HepG2 (cell line): ENCODE data around the gene NTM. TPM values are rescaled to one million over a fixed set of nuclear protein-coding genes. Genes with fewer than 3 reads are reported as not detected.

Experiments
- ATAC-seq: fragments of 200-7000 bp; cut with Tn5 transposase; 3 replicates; pipeline ENCODE4 v1.9.1; 2020; ENCODE audit warnings: mild to moderate bottlenecking, moderate library complexity
- BruUV-seq: library from RNA; stranded (reverse); fragments of 400-500 nt; replicated peaks from 2 replicates; lab custom pipeline; 2021; lab: Mats Ljungman, UMichigan
- CTCF ChIA-PET: fragments of 300-600 bp; formaldehyde crosslinking; extraction: SDS; loops from one replicate; lab custom pipeline; 2021; ENCODE audit warnings: low total read pairs, inconsistent platforms, low intra/inter-chr PET ratio; lab: Yijun Ruan, JAX
- POLR2A ChIA-PET: fragments of 350-600 bp; sonication (Branson Sonifier 250); formaldehyde crosslinking; loops from one replicate; lab custom pipeline; 2020; ENCODE audit warnings: antibody characterized with exemption, inconsistent platforms; lab: Yijun Ruan, JAX
- DNase-seq: peaks from one replicate; pipeline ENCODE4 v3.0.0-alpha.2; 2015; ENCODE audit warnings: low spot score
- FAIRE-seq: peaks from 3 replicates; lab custom pipeline; 2011; peaks lifted over from hg19 to GRCh38; lab: Jason Lieb, UNC
- H2AFZ ChIP-seq: one replicate; pipeline ENCODE4 v1.6.1; 2011; ENCODE audit warnings: low read length, inconsistent platforms
- H3K27ac ChIP-seq: fragments of 300-600 bp; 3 replicates; pipeline ENCODE4 v1.8.0; 2011; ENCODE audit warnings: mixed run types, mild to moderate bottlenecking, mixed read lengths, low read length, inconsistent platforms; ENCODE audit not compliant: insufficient read depth; ENCODE audit errors: extremely low read length
- H3K27me3 ChIP-seq, 2 experiments: fragments of 200-600 bp in 1 of 2; 2 replicates in 1 of 2; 3 replicates in 1 of 2; pipeline versions ENCODE4 v1.6.0 to v1.8.0; 2011; ENCODE audit warnings: low read length in 2 of 2, mild to moderate bottlenecking in 2 of 2, moderate library complexity in 2 of 2, inconsistent platforms in 1 of 2; ENCODE audit not compliant: insufficient read depth in 2 of 2, control insufficient read depth in 1 of 2
- H3K36me3 ChIP-seq, 2 experiments: fragments of 200-600 bp in 1 of 2; replicated peaks in 1 of 2; 2 replicates in 1 of 2; 3 replicates in 1 of 2; pipeline versions ENCODE4 v1.5.1 to v1.8.0; 2011; ENCODE audit warnings: low read length in 2 of 2, inconsistent platforms in 1 of 2; ENCODE audit not compliant: insufficient read depth in 2 of 2, control insufficient read depth in 1 of 2
- H3K4me1 ChIP-seq: 2 replicates; pipeline ENCODE4 v1.5.1; 2012; ENCODE audit warnings: low read length, inconsistent platforms; ENCODE audit not compliant: insufficient read depth
- H3K4me2 ChIP-seq: 2 replicates; pipeline ENCODE4 v1.6.0; 2011; ENCODE audit warnings: low read depth, low read length, inconsistent platforms
- H3K4me3 ChIP-seq, 3 experiments: fragments of 200-600 bp in 1 of 3; sonication (generic), shearing (Covaris generic) in 1 of 3; replicated peaks in 1 of 3; 2 replicates each; pipeline ENCODE4 v1.5.1; 2011 to 2016; ENCODE audit warnings: low read length in 3 of 3, inconsistent platforms in 2 of 3, low read depth in 2 of 3, mild to moderate bottlenecking in 2 of 3, control low read depth in 1 of 3, mixed read lengths in 1 of 3; ENCODE audit not compliant: insufficient read depth in 1 of 3
- H3K79me2 ChIP-seq: one replicate; pipeline ENCODE4 v1.6.1; 2011; ENCODE audit warnings: low read length, inconsistent platforms; ENCODE audit not compliant: insufficient read depth
- H3K9ac ChIP-seq: 2 replicates; pipeline ENCODE4 v1.6.0; 2011; ENCODE audit warnings: mild to moderate bottlenecking, low read depth, low read length, inconsistent platforms; ENCODE audit not compliant: insufficient read depth
- H3K9me3 ChIP-seq: 2 replicates; pipeline ENCODE4 v1.5.1; 2012; ENCODE audit warnings: mild to moderate bottlenecking, low read length
- H4K20me1 ChIP-seq: 2 replicates; pipeline ENCODE4 v1.6.0; 2011; ENCODE audit warnings: inconsistent platforms, mild to moderate bottlenecking, low read length, moderate library complexity; ENCODE audit not compliant: insufficient read depth
- HHEX ChIP-seq: IDR thresholded peaks from 2 replicates; pipeline ENCODE4 v1.6.1; 2016; ENCODE audit warnings: control low read depth
- NR2F1 ChIP-seq, 2 experiments: fragments of 450-650 bp in 1 of 2; formaldehyde crosslinking in 1 of 2; IDR thresholded peaks; 2 replicates each; pipeline versions ENCODE4 v1.5.0 to v1.6.1; 2016 to 2020; ENCODE audit warnings: mild to moderate bottlenecking in 1 of 2, missing compliant biosample characterization in 1 of 2, missing genetic modification reagents in 1 of 2, moderate library complexity in 1 of 2
- REXO4 ChIP-seq: sonication (generic); formaldehyde crosslinking; IDR thresholded peaks from 2 replicates; pipeline ENCODE4 v1.8.0; 2022; ENCODE audit warnings: missing genetic modification reagents, mild to moderate bottlenecking, borderline replicate concordance
- SMAD1 ChIP-seq: sonication (generic); formaldehyde crosslinking; IDR thresholded peaks from 2 replicates; pipeline ENCODE4 v1.4.0; 2020; ENCODE audit warnings: missing genetic modification reagents, low read depth, mild to moderate bottlenecking, borderline replicate concordance
- SMAD9 ChIP-seq: sonication (generic); formaldehyde crosslinking; IDR thresholded peaks from 2 replicates; pipeline ENCODE4 v1.5.1; 2020; ENCODE audit warnings: mild to moderate bottlenecking, missing genetic modification reagents
- ZBTB10 ChIP-seq: sonication (generic); formaldehyde crosslinking; IDR thresholded peaks from 2 replicates; pipeline ENCODE4 v1.4.0; 2020; ENCODE audit warnings: missing genetic modification reagents, borderline replicate concordance
- WGBS: methylation state at CpG from one replicate; pipeline ENCODE4 v1.1.6; 2017; ENCODE audit warnings: low lambda C conversion rate; 5-methylcytosine and 5-hydroxymethylcytosine counted together
- in situ Hi-C: cut with HindIII; loops from 2 replicates; pipeline ENCODE4 v1.10.0; 2017; ENCODE audit warnings: low pct_unique_long_range_greater_than_20kb; ENCODE audit not compliant: extremely low pct_ligation_motif_present
- intact Hi-C: fragments of 100-400 bp; cut with micrococcal nuclease; formaldehyde crosslinking; loops from one replicate; pipeline ENCODE4 v1.10.0; 2022; ENCODE audit not compliant: unreplicated experiment
- polyA plus RNA-seq, 8 experiments: library from polyadenylated mRNA; depleted of rRNA in 3 of 8; stranded (reverse) in 7 of 8; unstranded in 1 of 8; fragments of >200 nt; fragmentation: Illumina TruSeq in 4 of 8; extraction: Trizol in 4 of 8; gene quantifications; 2 replicates each; pipeline versions ENCODE4 v1.2.1 to v1.2.3, GENCODE V29; 2011 to 2016; ENCODE audit warnings: low read depth in 4 of 8, missing spikeins in 1 of 8, mixed read lengths in 1 of 8; ENCODE audit not compliant: insufficient read depth in 1 of 8
- total RNA-seq, 5 experiments: library from RNA; depleted of rRNA; stranded (reverse); fragments of >200 nt; fragmentation: Illumina TruSeq; extraction: Trizol; gene quantifications; 2 replicates each; pipeline ENCODE4 v1.2.3, GENCODE V29; 2016; ENCODE audit warnings: low read depth in 1 of 5

The NTM gene
- total and polyA plus RNA-seq, 2 of the 13 experiments (the other 11 are each of a cell fraction or from before 2014, with no cell fraction given) = not detected

- no peaks in the 10 kb centered on the region for H4K20me1 ChIP-seq
- H3K27ac ChIP-seq = no peak overlapping the region
- no peak overlapping the region for H3K4me2 ChIP-seq
- FAIRE-seq (no peak), DNase-seq (no peak), ATAC-seq (no peak)
- no peaks in the 10 kb centered on the region for H3K4me1 ChIP-seq
- no peaks in the 10 kb centered on the region for H3K36me3 ChIP-seq
- no peaks in the 10 kb centered on the region for H3K27me3 ChIP-seq
- H3K79me2 ChIP-seq = no peaks in the 10 kb centered on the region
- no peak overlapping the region for H2AFZ ChIP-seq
- ChIA-PET CTCF (no interaction called here), POLR2A (no interaction called here)
- H3K9me3 ChIP-seq = no peaks in the 10 kb centered on the region
- no TSS peak for BruUV-seq
- no peak overlapping the region for H3K4me3 ChIP-seq
- 4% methylated on average over 3 of the region's 3 CpGs for WGBS
- intact Hi-C loops = no loop called here
- in situ Hi-C loops = no loop called here
- no peak overlapping the region for H3K9ac ChIP-seq
- TF ChIP-seq ZBTB10 (CRISPR knock-in tag) = no peak
- no peak for TF ChIP-seq SMAD9 (CRISPR knock-in tag)
- TF ChIP-seq SMAD1 (CRISPR knock-in tag) = no peak
- no peak for TF ChIP-seq HHEX (CRISPR knock-in tag)
- TF ChIP-seq REXO4 (CRISPR knock-in tag) = no peak
- no peak for TF ChIP-seq NR2F1 (CRISPR knock-in tag; IDR thresholded peaks at IDR 0.05)
Observed at GRCh38 chr11:132342408-132342807, 972.0 kb downstream of the NTM start.
